Spleen (tissue), 11 donors: Measurements from ENCODE around the gene CTSZ. TPM values are rescaled to one million over a fixed set of nuclear protein-coding genes. Genes with fewer than 3 reads are reported as not detected.

ENCODE experiments used
- DNase-seq: peaks from one replicate; pipeline ENCODE4 v3.0.0-alpha.2; 2020
- H3K27ac ChIP-seq, 8 donors: fragments of 200-600 bp; sonication (generic) in 7 of 8; 1 replicate in 4 of 8; 2 replicates in 4 of 8; pipeline versions ENCODE4 v1.5.0 to v1.8.0; 2016 to 2021; ENCODE audit warnings: inconsistent platforms in 4 of 8, mild to moderate bottlenecking in 4 of 8, moderate library complexity in 1 of 8
- H3K27me3 ChIP-seq, 7 donors: fragments of 200-600 bp; sonication (generic) in 6 of 7; replicated peaks in 1 of 7; 1 replicate in 4 of 7; 2 replicates in 3 of 7; pipeline versions ENCODE4 v1.5.0 to v1.8.0; 2016 to 2021; ENCODE audit warnings: inconsistent platforms in 3 of 7, mild to moderate bottlenecking in 1 of 7
- H3K36me3 ChIP-seq, 6 donors: fragments of 200-600 bp; sonication (generic) in 5 of 6; 1 replicate in 4 of 6; 2 replicates in 2 of 6; pipeline versions ENCODE4 v1.5.0 to v1.8.0; 2016 to 2021; ENCODE audit warnings: inconsistent platforms in 2 of 6
- H3K4me1 ChIP-seq, 6 donors: fragments of 200-600 bp; sonication (generic) in 5 of 6; 1 replicate in 3 of 6; 2 replicates in 3 of 6; pipeline versions ENCODE4 v1.5.0 to v1.8.0; 2016 to 2021; ENCODE audit warnings: inconsistent platforms in 3 of 6
- H3K4me3 ChIP-seq, 8 donors: fragments of 200-600 bp; sonication (generic) in 7 of 8; 1 replicate in 4 of 8; 2 replicates in 4 of 8; pipeline versions ENCODE4 v1.5.0 to v1.8.0; 2016 to 2021; ENCODE audit warnings: inconsistent platforms in 4 of 8, mild to moderate bottlenecking in 4 of 8, moderate library complexity in 2 of 8
- H3K9me3 ChIP-seq, 8 donors: fragments of 200-600 bp; sonication (generic) in 7 of 8; 1 replicate in 4 of 8; 2 replicates in 4 of 8; pipeline versions ENCODE4 v1.5.0 to v1.8.0; 2016 to 2021; ENCODE audit warnings: inconsistent platforms in 4 of 8
- CTCF ChIP-seq, 11 experiments: fragments of 200-600 bp in 7 of 11; fragments of 450-650 bp in 4 of 11; sonication (generic) in 4 of 11; IDR thresholded peaks in 8 of 11; conservative IDR thresholded peaks in 3 of 11; 1 replicate in 7 of 11; 2 replicates in 4 of 11; pipeline versions ENCODE4 v1.4.0 to v1.8.0; 2016 to 2021; ENCODE audit warnings: antibody characterized with exemption in 11 of 11, inconsistent platforms in 4 of 11, mild to moderate bottlenecking in 1 of 11
- POLR2A ChIP-seq, 3 donors: fragments of 450-650 bp; IDR thresholded peaks; one replicate each; pipeline ENCODE4 v1.5.1; 2017; ENCODE audit warnings: antibody characterized with exemption in 3 of 3, mild to moderate bottlenecking in 1 of 3
- POLR2AphosphoS5 ChIP-seq, 3 donors: sonication (generic); formaldehyde crosslinking; IDR thresholded peaks; one replicate each; pipeline ENCODE4 v1.5.1; 2017; ENCODE audit warnings: antibody characterized with exemption in 3 of 3
- WGBS, 5 donors: extraction: QIAGEN DNeasy Blood & Tissue Kit in 3 of 5; methylation state at CpG; one replicate each; pipeline versions ENCODE4 v1.1.5 to v1.1.7; 2013 to 2018; 5-methylcytosine and 5-hydroxymethylcytosine counted together
- intact Hi-C: fragments of 100-400 bp; cut with DNase I; formaldehyde crosslinking; loops from one replicate; pipeline ENCODE4 v1.15.0; 2023; ENCODE audit warnings: low total_unique reads
- polyA plus RNA-seq, 3 donors: library from polyadenylated mRNA; stranded (reverse); fragments of 200-250 nt; gene quantifications; one replicate each; pipeline ENCODE4 v1.2.1, GENCODE V29; 2013
- total RNA-seq, 7 donors: library from RNA; depleted of rRNA in 3 of 7; stranded (reverse); fragments of >200 nt in 3 of 7; fragmentation: NEBNext Ultra II Directional in 4 of 7; extraction: Animal tissue kit (Norgen Biotek cat#: 25700) in 4 of 7; gene quantifications; one replicate each; pipeline versions ENCODE4 v1.1.0 to v1.2.1, GENCODE V29; 2016 to 2021
- donor health status: healthy with polysubstance abuse.
- donor health status: DM: no; HTN: no; CAD: no; lungs with moderate emphysema.
- donor health status: DM: no; HTN: no; CAD: no.
- donor health status: Bipolar disorder and iron deficiency.
- donor health status: healthy.
- donor health status: DM: no; HTN: no; CAD: no.
- donor health status: DM: yes; HTN: yes; CAD: no.

CTSZ gene
- total and polyA plus RNA-seq, 10 donors = 198 to 286 (median 230) TPM

GRCh38 chr20:59006167-59006863 lies 739 bp downstream of the CTSZ start:
- peak; percentile 87 for DNase-seq
- H3K36me3 ChIP-seq = peaks cover 0 to 32% (median 17%) of the 10 kb centered on the region in 6 donors
- H3K27ac ChIP-seq = peak overlapping the region; percentile 88 to 99 (median 95)
- H3K4me1 ChIP-seq = peaks cover 32 to 97% (median 70%) of the 10 kb centered on the region in 6 donors
- TF ChIP-seq POLR2A (IDR thresholded peaks at IDR 0.05) (no peak), POLR2AphosphoS5 (IDR thresholded peaks at IDR 0.05) (peak in 2 of 3 donors; percentile 27 to 64), CTCF (IDR thresholded peaks at IDR 0.05 in 8 of 11, conservative IDR thresholded peaks at IDR 0.05 in 3 of 11) (no peak)
- no peaks in the 10 kb centered on the region for H3K27me3 ChIP-seq
- intact Hi-C loops = loop anchor here (10.0 kb wide), 1 partner anchor 112 kb away; no protein-coding TSS in a partner anchor
- WGBS, 5 donors = 33 to 41% (median 36%) methylated on average over 24 to 29 of the region's 29 CpGs
- H3K9me3 ChIP-seq = no peaks in the 10 kb centered on the region
- peak overlapping the region; percentile 62 to 89 (median 73) for H3K4me3 ChIP-seq

GRCh38 chr20:59005523-59006166 lies 1.4 kb downstream of the CTSZ start:
- Histone ChIP-seq H3K9me3 (no peaks in the 10 kb centered on the region), H3K36me3 (peaks cover 0 to 39% (median 23%) of the 10 kb centered on the region in 6 donors), H3K4me3 (peak overlapping the region; percentile 62 to 89 (median 73)), H3K27ac (peak overlapping the region; percentile 88 to 99 (median 95)), H3K4me1 (peaks cover 32 to 97% (median 67%) of the 10 kb centered on the region in 6 donors), H3K27me3 (no peaks in the 10 kb centered on the region)
- intact Hi-C loops = loop anchor here (10.0 kb wide), 1 partner anchor 111 kb away; no protein-coding TSS in a partner anchor
- 42 to 63% (median 54%) methylated on average over 2 to 3 of the region's 3 CpGs for WGBS, 5 donors
- no peak for DNase-seq
- TF ChIP-seq POLR2A (IDR thresholded peaks at IDR 0.05) (no peak), CTCF (IDR thresholded peaks at IDR 0.05 in 8 of 11, conservative IDR thresholded peaks at IDR 0.05 in 3 of 11) (no peak), POLR2AphosphoS5 (IDR thresholded peaks at IDR 0.05) (no peak)

- Histone ChIP-seq H3K36me3 (peaks cover 0 to 46% (median 30%) of the 10 kb centered on the region in 6 donors), H3K9me3 (no peaks in the 10 kb centered on the region), H3K4me1 (peaks cover 32 to 94% (median 62%) of the 10 kb centered on the region in 6 donors), H3K27me3 (no peaks in the 10 kb centered on the region), H3K4me3 (peak overlapping the region; percentile 62 to 89 (median 73)), H3K27ac (peak overlapping the region; percentile 88 to 99 (median 95))
- TF ChIP-seq POLR2AphosphoS5 (IDR thresholded peaks at IDR 0.05) (peak; percentile 70 to 81 (median 79)), CTCF (IDR thresholded peaks at IDR 0.05 in 8 of 11, conservative IDR thresholded peaks at IDR 0.05 in 3 of 11) (no peak), POLR2A (IDR thresholded peaks at IDR 0.05) (no peak)
- WGBS, 5 donors = 5 to 11% (median 7%) methylated on average over 15 to 17 of the region's 17 CpGs
- DNase-seq = peak; percentile 94
- intact Hi-C loops = loop anchor here (10.0 kb wide), 1 partner anchor 110 kb away; no protein-coding TSS in a partner anchor
These were observed 2.1 kb downstream of the CTSZ start for GRCh38 chr20:59004763-59005522.
